Myocyte (in vitro differentiated cells): ENCODE results near the gene RALGPS2. TPM values are rescaled to one million over a fixed set of nuclear protein-coding genes. Genes with fewer than 3 reads are reported as not detected.
A peak's percentile ranks its signal among the peaks of the same experiment; 100 is the strongest.

Source experiments
- DNase-seq: peaks from one replicate; pipeline ENCODE4 v3.0.0-alpha.2; 2012; ENCODE audit warnings: low read depth
- total RNA-seq: library from RNA; depleted of rRNA; stranded (reverse); fragments of >200 nt; gene quantifications from 2 replicates; pipeline ENCODE4 v1.2.3, GENCODE V29; 2014

Gene RALGPS2
- total RNA-seq, 1 donor from 2014 or later: 44.0 TPM

- no peak for DNase-seq
These were observed 191.6 kb downstream of the RALGPS2 start for GRCh38 chr1:178916448-178917174.

- DNase-seq: no peak
These were observed 193.3 kb downstream of the RALGPS2 start for GRCh38 chr1:178918308-178918707.

DNA sequence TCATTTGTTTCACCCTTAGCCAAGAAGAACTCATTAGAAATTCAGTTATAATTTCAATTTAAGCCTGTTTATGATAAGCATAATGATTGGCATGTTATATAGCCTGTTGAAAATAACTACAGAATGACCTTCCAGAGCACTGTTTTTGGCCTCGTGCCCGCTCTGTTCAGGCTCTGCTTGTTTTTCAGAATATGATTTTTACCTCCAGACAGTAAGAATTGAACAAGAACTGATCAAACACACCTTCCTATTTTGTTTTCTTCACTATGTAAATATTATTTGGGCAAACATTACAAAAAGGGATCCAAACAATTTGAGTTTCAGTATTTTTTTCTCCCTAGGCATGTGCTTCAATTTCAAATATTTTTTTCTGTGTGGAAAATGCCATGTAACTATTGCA is 193.9 kb downstream of the RALGPS2 start:
- no peak for DNase-seq

- DNase-seq: no peak
These were observed 194.5 kb downstream of the RALGPS2 start for GRCh38 chr1:178919581-178919980.

DNA sequence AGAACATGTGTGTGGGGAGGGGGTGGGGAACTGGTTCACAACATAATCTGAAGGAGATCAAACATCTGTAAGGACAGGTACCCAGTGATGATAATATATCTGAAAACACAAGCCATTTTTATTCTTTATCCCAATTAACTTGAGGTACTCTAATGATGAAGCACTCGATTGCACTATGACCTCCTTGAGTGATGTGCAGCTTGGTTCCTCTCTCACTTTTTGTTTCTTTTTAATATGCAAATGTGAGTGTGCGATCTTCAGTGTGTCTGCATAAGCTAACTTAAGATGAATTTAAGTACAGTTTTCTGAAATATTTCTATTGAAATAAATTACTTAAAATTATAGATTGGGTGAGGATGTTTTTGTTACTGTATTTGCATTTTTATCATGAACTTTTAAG is 196.5 kb downstream of the RALGPS2 start:
- no peak for DNase-seq

DNA sequence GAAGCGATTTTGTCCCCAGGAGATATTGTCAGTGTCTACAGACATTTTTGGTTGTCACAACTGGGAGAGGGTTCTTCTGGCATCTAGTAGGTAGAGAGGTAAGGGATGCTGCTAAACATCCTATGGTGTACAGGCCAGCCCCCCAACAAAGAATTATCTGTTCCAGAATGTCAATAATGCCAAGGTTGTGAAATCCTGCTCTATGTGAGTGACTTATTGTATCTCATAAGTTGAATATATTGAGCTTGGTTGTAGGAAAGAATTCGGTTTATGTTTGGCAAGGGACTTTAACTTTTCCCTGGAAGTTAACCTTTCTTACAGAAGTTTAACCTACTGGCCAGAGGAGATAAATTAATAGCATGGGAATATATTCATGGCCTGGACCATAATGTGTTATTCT is 198.5 kb downstream of the RALGPS2 start:
- DNase-seq: no peak

GRCh38 chr1:178926046-178926445 is 201.0 kb downstream of the RALGPS2 start:
- no peak for DNase-seq

- no peak for DNase-seq
These were observed 202.0 kb downstream of the RALGPS2 start for GRCh38 chr1:178927003-178927402.

DNA sequence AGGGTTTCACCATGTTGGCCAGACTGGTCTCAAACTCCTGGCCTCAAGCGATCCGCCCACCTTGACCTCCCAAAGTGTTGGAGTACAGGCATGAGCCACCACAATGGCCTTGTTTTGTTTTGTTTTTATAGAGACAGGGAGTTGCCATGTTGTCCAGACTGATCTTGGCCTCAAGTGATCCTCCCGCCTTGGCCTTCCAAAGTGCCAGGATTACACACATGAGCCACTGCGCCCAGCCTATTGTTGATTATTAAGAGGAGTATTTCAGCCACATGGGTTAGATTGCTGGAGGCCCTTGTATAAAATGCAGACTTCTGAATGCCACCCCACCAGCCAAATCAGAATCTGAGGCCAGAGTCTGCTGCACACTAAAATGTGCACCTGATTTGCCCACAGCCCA is 203.0 kb downstream of the RALGPS2 start:
- peak; percentile 34 for DNase-seq

DNA sequence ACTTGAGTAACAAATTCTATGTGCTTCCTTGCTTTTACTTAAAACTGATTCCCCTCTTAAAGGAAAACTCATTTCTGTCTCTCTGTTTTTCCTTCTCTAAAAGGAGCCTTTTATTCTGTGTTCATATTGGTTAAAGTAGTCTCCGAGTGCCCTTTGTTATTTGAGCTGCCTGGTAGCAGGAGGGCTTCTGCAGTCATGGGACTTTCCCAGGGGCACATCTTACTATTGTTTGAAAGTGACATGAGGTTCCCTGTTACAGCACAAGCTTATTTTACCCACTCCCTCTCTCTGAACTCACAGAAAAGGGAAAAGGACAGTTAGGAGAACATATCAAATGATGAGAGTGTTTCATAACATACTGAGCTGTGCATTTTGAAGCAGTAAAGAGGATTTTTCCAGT is 203.9 kb downstream of the RALGPS2 start:
- peak; percentile 57 for DNase-seq

- peak; percentile 69 for DNase-seq
These were observed 207.0 kb downstream of the RALGPS2 start for GRCh38 chr1:178931858-178932551.

DNA sequence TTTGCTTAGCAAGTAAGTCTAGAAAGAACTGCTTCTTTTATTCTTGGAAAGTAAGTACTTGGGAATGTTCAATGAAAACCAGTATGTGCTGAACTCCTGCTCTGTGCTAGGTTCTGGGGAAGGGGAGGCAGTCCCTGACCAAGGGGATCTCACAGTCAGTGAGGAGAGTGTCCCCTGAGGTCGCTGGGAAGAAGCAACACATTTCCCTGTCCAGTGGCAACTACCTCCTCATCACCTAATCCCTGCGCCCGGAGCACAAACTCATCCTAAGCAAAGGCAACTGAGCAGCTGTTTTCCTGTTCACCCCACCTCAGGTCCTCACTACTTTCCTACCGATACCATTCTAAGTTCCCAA is 207.5 kb downstream of the RALGPS2 start:
- no peak for DNase-seq

- DNase-seq: no peak
These were observed 208.1 kb downstream of the RALGPS2 start for GRCh38 chr1:178933105-178933561.

DNA sequence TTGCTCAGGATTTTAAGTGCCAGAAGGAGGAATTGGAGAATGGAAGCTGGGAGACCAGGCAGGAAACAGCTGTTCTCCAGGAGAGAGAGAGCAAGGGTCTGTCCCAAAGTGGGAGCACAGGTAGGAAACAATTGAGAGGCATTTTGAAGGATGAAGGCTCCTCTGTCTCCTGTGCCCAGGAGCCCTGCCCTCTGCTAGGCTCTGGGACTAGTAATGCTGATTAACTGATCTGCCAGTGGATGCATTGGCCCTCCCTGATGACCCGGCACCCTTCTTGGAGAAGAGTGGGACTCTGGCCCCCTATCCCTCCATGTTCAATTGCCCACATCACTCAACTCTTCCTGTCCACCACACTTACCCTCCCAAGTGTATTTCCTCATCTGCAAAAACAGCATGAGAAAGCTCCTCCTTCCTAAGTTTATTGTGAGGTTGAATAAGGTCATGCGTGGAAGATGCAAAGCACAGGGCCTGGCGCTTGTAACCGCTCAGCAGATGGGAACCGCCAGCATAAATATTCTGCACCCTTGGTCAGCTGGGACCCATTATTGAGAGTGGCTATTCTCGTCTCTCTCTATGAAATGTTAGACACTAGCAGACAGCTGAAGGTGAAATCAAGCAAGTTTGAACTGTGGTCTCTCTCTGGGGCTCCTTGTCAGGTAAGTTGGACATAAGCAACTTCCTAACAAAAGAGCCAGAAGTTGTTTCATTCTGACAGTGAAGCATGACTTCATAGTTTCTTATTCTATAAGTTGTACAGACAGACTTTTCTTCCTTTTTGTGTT is 208.9 kb downstream of the RALGPS2 start:
- DNase-seq: peak; percentile 18

DNA sequence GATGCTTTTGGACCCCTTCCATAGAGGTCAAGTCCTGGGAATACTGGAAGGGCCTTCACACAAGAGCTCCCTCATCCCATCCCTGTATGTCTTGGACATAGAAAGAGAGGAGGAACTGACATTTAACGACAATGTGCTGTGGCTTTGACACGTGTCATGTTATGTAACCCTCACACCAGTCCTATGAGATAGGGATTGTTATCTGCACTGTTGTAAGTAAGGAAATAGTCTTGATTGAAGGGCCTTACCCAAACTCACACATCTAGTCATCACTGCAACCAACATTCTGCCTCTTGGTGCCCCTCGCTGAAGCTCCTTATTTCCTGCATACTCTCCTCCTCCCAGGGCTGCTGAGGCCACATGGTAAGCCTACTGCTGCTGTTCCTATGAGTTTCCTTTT is 209.5 kb downstream of the RALGPS2 start:
- no peak for DNase-seq

DNA sequence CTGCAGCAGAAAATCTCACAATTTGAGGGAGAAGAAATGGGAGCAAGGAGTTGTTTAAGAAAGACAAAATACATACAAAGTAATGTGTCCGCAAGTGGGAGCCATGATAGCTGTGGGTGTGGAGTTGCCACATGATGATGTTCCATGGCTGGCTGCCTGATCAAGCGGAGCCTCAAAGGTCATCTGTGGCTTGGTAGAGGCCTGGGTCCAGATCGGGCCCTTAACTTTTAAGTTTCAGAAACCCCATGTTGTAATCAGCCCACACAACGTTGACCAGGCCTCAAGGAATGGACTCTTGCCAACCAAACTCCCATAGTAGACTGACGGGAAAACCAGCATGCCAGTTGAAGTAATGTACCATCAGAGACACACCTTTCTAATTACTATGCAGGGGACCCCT is 210.6 kb downstream of the RALGPS2 start:
- no peak for DNase-seq

DNA sequence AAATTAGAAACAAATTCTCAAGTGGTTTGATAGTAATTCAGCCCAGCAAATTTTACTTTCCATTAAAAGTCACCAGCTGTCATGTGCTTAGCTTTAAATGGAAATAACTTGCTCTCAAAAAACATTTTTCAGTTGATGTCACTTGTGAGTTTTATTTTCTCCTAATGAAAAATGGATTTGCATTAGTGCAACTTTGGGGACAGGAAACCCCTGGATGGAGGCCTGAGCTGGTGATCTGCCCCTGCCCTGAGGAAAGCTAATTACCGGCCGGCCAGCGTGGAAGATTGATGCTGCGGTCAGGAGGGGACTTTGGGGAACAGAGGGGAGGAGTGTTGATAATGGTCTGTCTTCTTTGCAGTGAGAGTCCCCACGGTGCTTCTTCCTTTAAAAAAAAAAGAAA is 212.7 kb downstream of the RALGPS2 start:
- no peak for DNase-seq

GRCh38 chr1:178938101-178938958 is 213.3 kb downstream of the RALGPS2 start:
- no peak for DNase-seq

DNA sequence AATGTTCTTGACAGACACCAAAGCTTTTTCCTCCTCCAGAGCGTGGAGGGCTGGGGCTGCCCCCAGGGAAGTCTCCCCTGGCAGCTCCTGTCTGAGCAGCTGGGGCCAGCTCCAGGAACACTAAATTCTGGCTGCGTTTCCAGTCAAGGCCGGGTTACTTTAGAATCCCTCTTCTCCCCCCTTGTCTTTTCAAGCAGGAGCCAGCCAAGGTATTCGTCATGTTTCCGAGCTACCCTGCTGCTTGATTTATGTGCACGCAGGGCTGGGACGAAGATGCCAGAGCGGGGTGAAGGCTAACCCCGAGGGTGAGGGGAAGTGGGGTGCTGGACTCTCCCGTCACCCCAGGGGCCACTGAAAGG is 213.9 kb downstream of the RALGPS2 start:
- DNase-seq: no peak

GRCh38 chr1:178939338-178940067 is 214.5 kb downstream of the RALGPS2 start:
- no peak for DNase-seq
